K562 (cell line): ENCODE data around the gene RAB25. TPM values are rescaled to one million over a fixed set of nuclear protein-coding genes. Genes with fewer than 3 reads are reported as not detected.

ENCODE experiments used
- AFF1 ChIP-seq, 2 experiments: fragments of 450-650 bp; IDR thresholded peaks; 2 replicates each; pipeline ENCODE4 v1.6.1; 2018; ENCODE audit warnings: mild to moderate bottlenecking in 2 of 2, low read depth in 1 of 2; ENCODE audit not compliant: partially characterized antibody in 2 of 2
- ARID1B ChIP-seq: fragments of 450-650 bp; IDR thresholded peaks from 2 replicates; pipeline ENCODE4 v1.6.1; 2016; ENCODE audit warnings: antibody characterized with exemption, mild to moderate bottlenecking, inconsistent platforms
- CBFA2T3 ChIP-seq: fragments of 450-650 bp; IDR thresholded peaks from 2 replicates; pipeline ENCODE4 v1.6.1; 2017
- CBX3 ChIP-seq, 2 experiments: IDR thresholded peaks; 1 replicate in 1 of 2; 2 replicates in 1 of 2; pipeline ENCODE4 v1.6.1; 2012; ENCODE audit warnings: inconsistent platforms in 2 of 2, low read length in 2 of 2, borderline replicate concordance in 1 of 2, control low read depth in 1 of 2
- CTBP1 ChIP-seq: fragments of 450-650 bp; IDR thresholded peaks from 2 replicates; pipeline ENCODE4 v1.6.1; 2016; ENCODE audit warnings: borderline replicate concordance
- DPF2 ChIP-seq: fragments of 450-650 bp; IDR thresholded peaks from 2 replicates; pipeline ENCODE4 v1.6.1; 2016
- EP300 ChIP-seq: IDR thresholded peaks from 2 replicates; pipeline ENCODE4 v1.6.1; 2012; ENCODE audit warnings: low read length, improper control_type of control experiment
- HDAC2 ChIP-seq: fragments of 450-650 bp; IDR thresholded peaks from 2 replicates; pipeline ENCODE4 v1.6.1; 2016; ENCODE audit warnings: mild to moderate bottlenecking
- HDAC3 ChIP-seq: fragments of 450-650 bp; IDR thresholded peaks from 2 replicates; pipeline ENCODE4 v1.6.1; 2018; ENCODE audit warnings: borderline replicate concordance, mild to moderate bottlenecking, moderate library complexity; ENCODE audit not compliant: partially characterized antibody
- ILF3 ChIP-seq: fragments of 450-650 bp; IDR thresholded peaks from 2 replicates; pipeline ENCODE4 v1.6.1; 2018; ENCODE audit warnings: antibody characterized with exemption, mild to moderate bottlenecking, moderate library complexity, borderline replicate concordance
- IRF9 ChIP-seq: fragments of 450-650 bp; IDR thresholded peaks from 2 replicates; pipeline ENCODE4 v1.6.1; 2016; ENCODE audit warnings: missing biosample characterization, missing genetic modification characterization
- LCOR ChIP-seq: sonication (generic); formaldehyde crosslinking; IDR thresholded peaks from 2 replicates; pipeline ENCODE4 v1.8.0; 2022; ENCODE audit warnings: mild to moderate bottlenecking, missing genetic modification reagents
- MTA1 ChIP-seq: fragments of 450-650 bp; IDR thresholded peaks from 2 replicates; pipeline ENCODE4 v1.6.1; 2017; ENCODE audit warnings: borderline replicate concordance
- MYBL2 ChIP-seq, 2 experiments: fragments of 450-650 bp in 1 of 2; sonication (generic) in 1 of 2; formaldehyde crosslinking in 1 of 2; IDR thresholded peaks; 2 replicates each; pipeline versions ENCODE4 v1.6.1 to v1.8.1; 2017 to 2022; ENCODE audit warnings: borderline replicate concordance in 1 of 2, inconsistent platforms in 1 of 2, low read depth in 1 of 2, mild to moderate bottlenecking in 1 of 2, missing genetic modification reagents in 1 of 2, moderate library complexity in 1 of 2
- NR2C2 ChIP-seq, 2 experiments: fragments of 200-800 bp in 1 of 2; sonication (Bioruptor generic) in 1 of 2; sonication (generic) in 1 of 2; formaldehyde crosslinking in 1 of 2; IDR thresholded peaks; 2 replicates each; pipeline versions ENCODE4 v1.6.1 to v1.8.0; 2016 to 2022; ENCODE audit warnings: mild to moderate bottlenecking in 1 of 2, missing compliant biosample characterization in 1 of 2, missing genetic modification characterization in 1 of 2, missing genetic modification reagents in 1 of 2
- PCBP2 ChIP-seq: fragments of 200-400 bp; formaldehyde crosslinking; IDR thresholded peaks from 2 replicates; pipeline ENCODE4 v1.6.1; 2018; ENCODE audit warnings: low read length, low read depth, mild to moderate bottlenecking, moderate library complexity; ENCODE audit not compliant: poor library complexity, severe bottlenecking
- SMARCA4 ChIP-seq: fragments of 450-650 bp; IDR thresholded peaks from 2 replicates; pipeline ENCODE4 v1.6.1; 2016
- SMARCE1 ChIP-seq: fragments of 450-650 bp; IDR thresholded peaks from 2 replicates; pipeline ENCODE4 v1.7.1; 2016; ENCODE audit warnings: mild to moderate bottlenecking
- TAF9B ChIP-seq: fragments of 450-650 bp; IDR thresholded peaks from 2 replicates; pipeline ENCODE4 v1.6.1; 2018; ENCODE audit warnings: mild to moderate bottlenecking; ENCODE audit not compliant: partially characterized antibody
- ZC3H4 ChIP-seq: sonication (generic); formaldehyde crosslinking; IDR thresholded peaks from 2 replicates; pipeline ENCODE4 v1.9.0; 2021; ENCODE audit warnings: missing genetic modification reagents, borderline replicate concordance
- ZEB2 ChIP-seq: fragments of 450-650 bp; IDR thresholded peaks from 2 replicates; pipeline ENCODE4 v1.6.1; 2016
- ZKSCAN1 ChIP-seq: fragments of 150-350 bp; IDR thresholded peaks from 2 replicates; pipeline ENCODE4 v1.6.1; 2016; ENCODE audit warnings: low read depth, low read length
- ZKSCAN8 ChIP-seq: fragments of 200-800 bp; sonication (Bioruptor generic); IDR thresholded peaks from 2 replicates; pipeline ENCODE4 v1.6.1; 2016; ENCODE audit warnings: missing genetic modification characterization, missing compliant biosample characterization
- ZNF696 ChIP-seq: fragments of 250-450 bp; sonication (Bioruptor Pico); conservative IDR thresholded peaks from 2 replicates; pipeline ENCODE4 v1.4.0; 2020; ENCODE audit warnings: mild to moderate bottlenecking, moderate library complexity
- polyA plus RNA-seq, 8 experiments: library from polyadenylated mRNA; depleted of rRNA in 4 of 8; stranded (reverse) in 5 of 8; unstranded in 3 of 8; fragments of >200 nt; fragmentation: Nextera tagmentation in 2 of 8; fragmentation: Illumina TruSeq in 1 of 8; extraction: Ambion mirVana in 2 of 8; extraction: Trizol in 1 of 8; gene quantifications; 2 replicates each; pipeline versions ENCODE4 v1.2.1 to v1.2.3, GENCODE V29; 2011 to 2014; ENCODE audit warnings: inconsistent platforms in 1 of 8, missing spikeins in 1 of 8
- total RNA-seq, 7 experiments: library from RNA; depleted of rRNA in 6 of 7; stranded (reverse); fragments of >200 nt in 6 of 7; fragmentation: Illumina TruSeq in 2 of 7; extraction: Trizol in 2 of 7; gene quantifications; 2 replicates each; pipeline versions ENCODE4 v1.2.1 to v1.2.3, GENCODE V29; 2011 to 2021; ENCODE audit warnings: low replicate concordance in 1 of 7

RAB25 gene
- total and polyA plus RNA-seq, 9 of the 15 experiments (the other 6 are each of a cell fraction or from before 2014, with no cell fraction given) = 0.10 to 0.27 (median 0.13) TPM; not detected in 6

GRCh38 chr1:156106624-156107488, 45.9 kb downstream of the RAB25 start (continued):
- no peak for TF ChIP-seq ZC3H4 (CRISPR knock-in tag)
- no peak for TF ChIP-seq NR2C2 (CRISPR knock-in tag; IDR thresholded peaks at IDR 0.05)
- 0 out of 2 replicates have a peak, but pooled peaks have one; percentile 4 for TF ChIP-seq NR2C2 (tag; IDR thresholded peaks at IDR 0.05)
- peak; percentile 82 for TF ChIP-seq CBFA2T3
- no peak for TF ChIP-seq CTBP1
- TF ChIP-seq HDAC3 = no peak
- TF ChIP-seq LCOR = peak; percentile 44; the same call in 1 of the 2 replicates
- TF ChIP-seq ZNF696 (CRISPR knock-in tag) = no peak
- peak; percentile 32 for TF ChIP-seq HDAC2
- peak; percentile 2 for TF ChIP-seq PCBP2
- TF ChIP-seq ARID1B = peak; percentile 70
- TF ChIP-seq CBX3 (IDR thresholded peaks at IDR 0.05; ENCODE audit: borderline replicate concordance in 1 of 2, low read length in 2 of 2) = 0 out of 3 replicates have a peak, but pooled peaks of 1 of the 2 experiments have one; percentile 24
- no peak for TF ChIP-seq ZKSCAN8
- no peak for TF ChIP-seq IRF9 (tag)
- TF ChIP-seq ILF3 = no peak
- peak; percentile 83 for TF ChIP-seq TAF9B
- peak; percentile 40; the same call in 1 of the 2 replicates for TF ChIP-seq EP300
- peak; percentile 60 for TF ChIP-seq DPF2
- TF ChIP-seq ZKSCAN1 = no peak
- peak; percentile 46; the same call in 1 of the 2 replicates for TF ChIP-seq SMARCE1
- 0 out of 2 replicates have a peak, but pooled peaks have one; percentile 45 for TF ChIP-seq ZEB2
- TF ChIP-seq MYBL2 (IDR thresholded peaks at IDR 0.05; ENCODE audit: low read depth) = no peak
- TF ChIP-seq MYBL2 (CRISPR knock-in tag; IDR thresholded peaks at IDR 0.05; ENCODE audit: borderline replicate concordance) = no peak
- TF ChIP-seq AFF1 (IDR thresholded peaks at IDR 0.05; ENCODE audit: low read depth in 1 of 2, partially characterized antibody in 2 of 2) = peak in 1 of 2 experiments; percentile 46
- 0 out of 2 replicates have a peak, but pooled peaks have one; percentile 21 for TF ChIP-seq MTA1
- peak; percentile 45; the same call in 1 of the 2 replicates for TF ChIP-seq SMARCA4
